HG03432 (cell line): ENCODE measurements around the gene TUBB.
"Not testable (repeated sequence)": the region's sequence is repeated elsewhere in the genome, so short reads cannot be mapped to it uniquely, and the experiment has no call there.

Experiments used
- ATAC-seq: cut with Tn5 transposase; IDR thresholded peaks from one replicate; pipeline ENCODE4 v1.9.1; 2021; ENCODE audit warnings: mild to moderate bottlenecking, moderate library complexity; ENCODE audit not compliant: unreplicated experiment

TUBB gene

DNA sequence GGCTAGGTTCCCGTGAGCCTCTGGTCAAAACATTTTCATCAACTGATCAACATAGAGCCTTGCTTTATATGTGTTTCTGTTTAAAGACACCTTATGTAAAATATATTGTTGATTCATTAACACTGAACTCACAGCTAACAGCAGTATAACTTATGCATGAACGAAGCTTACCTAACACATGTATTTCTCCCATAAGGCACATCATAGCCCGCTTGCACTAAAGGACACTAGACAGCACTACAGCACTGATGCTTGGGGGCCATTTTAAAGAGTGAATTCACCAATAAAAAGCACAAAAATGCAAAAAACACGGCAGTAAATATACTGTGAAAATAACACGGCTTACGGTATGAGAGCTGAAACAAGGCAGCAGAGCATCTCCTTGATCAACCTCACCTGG lies 18.4 kb downstream of the TUBB start:
- ATAC-seq = no peak

DNA sequence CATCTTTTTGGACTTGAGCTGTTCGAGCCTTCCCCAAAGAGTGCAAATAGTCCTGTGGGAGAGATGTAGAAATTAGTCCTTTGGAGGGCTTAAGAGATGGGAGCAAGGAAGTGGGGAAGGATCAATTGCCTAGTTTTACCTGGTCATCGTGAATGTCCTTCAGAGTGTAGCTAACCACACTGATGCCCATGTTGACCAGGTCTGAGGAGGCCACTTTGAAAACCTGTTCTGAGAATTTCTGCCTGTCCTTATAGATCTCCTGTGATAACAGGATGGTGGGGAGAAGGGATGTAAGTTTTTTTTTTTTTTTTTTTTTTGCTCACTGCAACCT lies 20.4 kb downstream of the TUBB start:
- ATAC-seq = no peak

DNA sequence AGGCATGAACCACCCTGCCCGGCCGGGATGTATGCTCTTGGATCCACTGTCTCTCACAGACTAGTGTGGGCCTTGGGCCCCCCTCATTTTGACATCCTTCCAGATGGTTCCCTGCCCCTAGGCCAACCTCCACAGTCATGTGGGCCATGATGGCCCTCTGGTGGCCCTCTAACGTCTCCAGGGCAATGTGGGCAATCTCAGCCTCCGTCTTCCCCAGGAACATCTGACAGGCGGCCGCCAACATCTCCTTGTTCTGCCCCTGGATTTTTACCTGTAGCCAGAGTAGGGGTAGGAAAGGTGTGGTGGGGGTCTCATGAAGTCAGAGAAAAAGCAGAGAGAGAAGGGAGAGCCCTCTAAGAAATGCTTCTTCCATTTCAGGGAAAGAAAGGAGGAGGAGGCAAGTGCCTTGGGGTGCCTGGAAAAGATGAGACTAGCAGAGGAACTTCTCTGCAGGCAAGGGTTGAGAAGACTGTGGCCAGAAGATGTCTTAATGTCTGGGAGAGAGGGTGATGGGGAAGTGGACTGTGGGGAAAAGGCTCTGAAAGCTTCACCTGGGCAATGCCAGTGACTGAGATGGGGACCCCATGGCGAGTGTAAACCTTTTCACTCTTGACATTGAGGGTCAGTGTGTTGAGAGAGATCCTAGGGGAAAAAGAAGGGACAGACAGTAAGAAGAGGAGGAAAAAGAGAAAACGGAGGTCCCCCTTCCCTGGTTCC lies 21.1 kb downstream of the TUBB start:
- ATAC-seq = no peak

DNA sequence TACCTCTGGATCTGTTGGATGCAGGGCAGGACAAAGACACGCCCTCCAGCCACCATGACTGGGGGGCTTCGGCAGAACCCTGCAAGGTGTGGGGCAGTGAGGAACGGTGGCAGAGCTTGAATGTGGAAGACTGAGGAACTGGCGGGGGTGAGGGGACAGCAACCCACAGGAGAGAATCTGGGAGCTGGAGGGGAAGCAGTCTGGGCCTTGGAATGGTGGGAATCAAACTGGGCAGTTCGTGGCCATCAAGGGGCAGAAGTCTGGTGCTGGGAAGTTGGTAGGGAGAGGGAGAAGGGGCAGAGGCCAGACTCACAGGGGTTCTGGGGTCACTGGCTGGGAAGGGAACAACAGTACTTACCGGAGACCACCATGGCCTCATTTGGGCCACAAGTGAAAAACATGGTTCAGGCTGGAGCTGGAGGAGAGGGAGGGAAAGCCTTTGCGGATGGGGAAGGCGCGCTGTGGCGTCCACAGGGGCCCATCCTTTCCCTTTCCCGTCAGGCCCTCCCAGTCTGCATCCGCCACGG lies 21.7 kb downstream of the TUBB start:
- peak; percentile 3 for ATAC-seq

DNA sequence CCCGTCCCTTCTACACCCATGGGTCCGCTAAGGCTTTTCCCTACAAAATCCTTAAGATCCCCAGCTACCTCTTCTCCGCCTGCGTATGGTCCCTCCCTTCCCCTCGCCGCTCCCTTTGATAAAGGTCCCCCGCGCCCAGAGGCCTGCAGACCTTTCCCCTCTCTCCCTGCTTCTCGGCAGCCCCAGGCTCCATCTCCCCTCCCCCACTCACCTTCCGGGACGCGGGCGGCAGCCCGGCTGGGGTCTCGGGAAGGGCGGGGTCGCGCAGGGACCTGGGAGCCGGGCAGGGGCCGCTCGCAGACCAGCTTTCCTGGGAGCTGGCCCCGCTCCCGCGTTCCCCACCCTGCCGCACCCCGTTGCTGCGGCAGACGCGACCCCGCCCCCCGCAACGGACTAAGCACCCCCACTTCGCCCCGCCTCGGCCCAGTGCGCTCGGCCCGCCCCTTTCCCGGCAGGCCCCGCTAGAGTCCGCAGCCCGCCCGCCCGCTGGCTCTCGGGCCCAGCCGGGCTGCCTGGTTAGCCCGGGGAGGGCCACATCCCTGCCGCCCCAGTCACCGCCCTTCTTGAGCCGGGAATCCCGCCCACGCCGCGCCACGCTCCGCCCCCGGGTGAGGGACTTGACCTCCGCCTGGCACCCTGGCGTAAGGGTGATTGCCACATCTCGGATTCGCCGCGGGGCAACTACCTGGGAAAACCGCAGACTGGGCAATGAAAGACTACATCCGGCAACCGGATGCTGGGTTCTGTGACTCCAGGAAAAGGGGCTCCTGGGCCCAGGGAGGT lies 22.4 kb downstream of the TUBB start, which contains the start of gene FLOT1:
FLOT1 (minus strand) TSS at position 372 of the 783 bp plus-strand sequence. CDS start 498 bp downstream, outside the sequence.
- ATAC-seq = peak; percentile 76

DNA sequence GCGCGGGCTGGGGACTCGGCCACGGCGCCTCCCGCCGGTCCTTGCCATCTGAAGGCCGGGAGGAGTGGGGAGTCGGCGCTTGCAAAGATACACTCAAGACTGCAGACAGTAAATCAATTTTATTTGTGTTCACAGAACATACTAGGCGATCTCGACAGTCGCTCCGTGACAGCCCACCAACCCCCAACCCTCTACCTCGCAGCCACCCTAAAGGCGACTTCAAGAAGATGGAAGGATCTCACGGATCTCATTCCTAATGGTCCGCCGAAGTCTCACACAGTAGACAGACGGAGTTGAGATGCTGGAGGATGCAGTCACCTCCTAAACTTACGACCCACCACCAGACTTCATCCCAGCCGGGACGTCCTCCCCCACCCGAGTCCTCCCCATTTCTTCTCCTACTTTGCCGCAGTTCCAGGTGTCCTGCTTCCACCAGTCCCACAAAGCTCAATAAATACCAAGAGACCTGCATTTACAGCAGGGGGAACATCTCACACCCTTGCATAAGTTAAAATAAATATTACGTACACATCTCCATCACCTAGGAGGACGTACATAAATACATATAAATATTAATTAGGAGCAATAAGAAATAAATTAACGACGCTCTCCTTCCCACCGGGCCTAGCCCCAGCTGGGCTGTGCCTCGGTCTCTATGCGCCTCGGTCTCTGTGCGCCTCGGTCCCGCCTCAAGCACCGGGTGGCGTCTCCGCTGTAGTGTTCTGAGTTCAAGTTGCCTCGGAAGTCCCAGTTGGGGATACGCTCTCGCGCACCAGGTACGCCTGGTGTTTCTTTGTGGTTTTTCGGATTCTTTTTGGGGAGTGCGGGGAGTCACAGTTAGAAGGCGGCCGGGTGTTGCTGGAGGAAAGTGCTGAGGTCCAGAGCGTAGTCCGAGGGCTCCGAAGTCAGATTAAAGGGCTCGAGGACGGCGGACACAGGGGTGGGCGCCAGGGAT lies 23.2 kb downstream of the TUBB start:
- ATAC-seq = peak; percentile 5

DNA sequence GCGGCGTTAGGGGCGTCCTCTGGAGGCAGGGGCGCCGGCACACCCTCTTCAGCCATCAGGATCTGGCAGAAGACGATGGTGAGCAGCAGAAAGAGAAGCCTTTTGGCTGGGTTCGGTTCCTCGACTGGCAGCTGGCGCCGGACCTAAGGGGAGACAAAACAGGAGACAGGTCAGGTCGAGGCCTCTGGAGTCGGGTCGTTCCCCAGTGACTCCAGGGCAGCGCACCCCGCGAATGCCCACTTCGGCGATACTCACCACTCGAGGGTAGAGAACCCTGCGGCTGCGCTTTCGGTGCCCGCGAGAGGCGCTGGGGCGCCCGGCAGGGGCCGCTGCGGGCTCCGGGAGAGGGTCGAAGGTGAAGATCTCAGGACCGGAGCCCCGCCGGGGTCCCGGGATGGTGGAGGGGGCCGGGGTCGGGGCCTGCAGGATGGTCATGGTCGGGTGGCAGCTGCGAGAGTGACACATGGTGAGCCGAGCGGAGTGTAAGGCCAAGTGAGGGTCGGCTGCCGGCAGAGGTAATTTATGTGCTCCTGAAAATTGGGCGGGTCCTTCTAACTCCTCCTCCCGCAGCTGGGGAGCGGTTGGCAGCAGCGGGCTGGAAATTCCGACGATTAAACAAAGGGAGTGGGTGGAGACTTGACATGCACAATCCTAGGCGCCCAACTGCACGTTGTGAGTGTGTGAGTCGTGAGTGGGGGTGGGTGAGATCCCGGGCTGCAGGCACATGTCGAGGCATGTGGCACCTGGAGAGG lies 24.1 kb downstream of the TUBB start, which contains the start of gene IER3:
IER3 (minus strand) TSS at position 494 of the 752 bp plus-strand sequence; CDS start at position 465, 29 bp downstream.
- peak; percentile 33 for ATAC-seq

DNA sequence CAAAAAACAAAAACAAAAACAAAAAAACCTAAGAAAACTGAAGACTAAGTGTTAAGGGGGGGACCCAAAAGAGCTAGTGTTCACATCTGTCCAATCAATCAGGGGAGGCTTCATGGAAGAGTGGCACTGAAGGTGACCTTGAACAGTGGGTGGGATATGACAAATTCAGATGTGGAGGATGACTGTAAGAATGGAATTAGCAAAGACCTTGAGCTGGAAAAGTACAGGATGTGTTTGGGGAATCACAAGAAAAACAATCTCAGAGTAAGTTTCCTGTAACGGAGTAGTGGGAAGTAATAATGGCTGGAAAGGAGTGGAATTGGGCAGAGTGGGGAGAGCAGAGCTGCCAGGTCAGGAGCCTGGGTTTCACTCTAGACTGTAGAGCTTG lies 27.1 kb downstream of the TUBB start:
- ATAC-seq = no peak

DNA sequence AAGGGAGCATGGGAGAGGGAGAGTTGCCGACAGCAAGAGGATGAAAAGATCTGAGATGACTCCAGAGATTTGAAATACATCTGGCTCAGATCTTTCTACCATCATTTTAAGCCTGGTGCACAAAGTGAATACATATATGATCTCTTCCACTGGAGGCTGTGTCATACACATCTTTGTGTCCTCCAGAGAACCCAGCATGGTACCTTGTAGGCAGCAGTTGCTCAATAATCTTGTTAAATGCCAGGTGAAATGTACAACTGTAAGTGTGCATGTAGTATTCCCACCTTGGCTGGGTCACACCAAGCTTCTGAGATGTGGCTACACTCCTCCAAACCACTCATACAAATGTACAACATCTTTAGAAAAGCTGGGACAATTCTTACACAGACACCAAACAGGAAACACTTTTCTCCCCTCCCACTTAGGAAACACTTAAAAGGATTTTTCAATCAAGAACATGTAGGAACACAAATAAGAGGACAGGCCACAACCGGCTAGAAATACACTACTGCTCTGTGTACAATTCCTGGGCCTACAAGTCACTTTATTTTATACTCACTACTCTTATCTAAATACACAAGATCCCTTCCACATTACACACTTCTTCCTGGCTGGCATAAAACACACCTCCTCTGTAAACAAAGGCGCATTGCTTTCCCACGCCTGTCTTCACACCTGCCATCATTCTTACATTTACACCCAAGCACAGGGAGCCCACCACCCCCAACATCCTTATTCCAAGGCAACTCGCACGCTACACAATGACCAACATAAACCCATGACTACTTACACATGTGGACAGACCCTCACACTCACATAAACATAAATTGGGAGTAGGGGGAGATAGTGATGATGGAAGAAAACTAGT lies 28.0 kb downstream of the TUBB start:
- no peak for ATAC-seq

DNA sequence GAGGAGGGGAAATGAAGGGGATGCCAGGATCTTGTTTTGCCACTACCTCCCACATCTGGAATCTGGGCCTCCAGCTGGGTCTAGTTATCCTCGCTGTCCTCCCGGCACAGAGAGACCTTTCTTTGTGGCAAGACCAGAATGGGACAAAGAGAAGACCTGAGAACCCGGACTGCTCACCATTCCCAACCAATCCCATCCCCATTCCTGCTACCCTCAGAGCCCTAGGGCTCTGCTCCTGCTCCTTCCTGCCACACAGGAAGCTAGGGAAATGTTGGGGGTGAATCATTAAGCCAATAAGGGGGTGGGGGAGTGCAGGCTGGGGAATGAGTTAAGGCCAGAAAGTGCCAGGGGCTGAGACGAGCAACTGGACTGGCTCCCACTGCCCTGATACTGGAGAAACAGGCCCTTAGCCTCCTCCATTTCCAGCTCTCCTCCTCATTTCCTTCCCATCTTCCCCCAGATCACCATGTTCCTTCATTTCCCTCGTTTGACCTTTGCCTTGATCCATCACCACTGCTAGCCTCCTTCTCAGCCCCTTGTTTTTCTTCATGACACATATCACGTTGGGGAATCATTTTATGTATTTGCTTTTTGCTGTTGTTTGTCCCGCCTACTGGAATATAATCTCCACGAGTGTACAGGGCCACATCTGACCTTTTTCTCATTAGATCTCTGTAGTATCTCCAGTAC lies 28.8 kb downstream of the TUBB start:
- ATAC-seq = no peak

DNA sequence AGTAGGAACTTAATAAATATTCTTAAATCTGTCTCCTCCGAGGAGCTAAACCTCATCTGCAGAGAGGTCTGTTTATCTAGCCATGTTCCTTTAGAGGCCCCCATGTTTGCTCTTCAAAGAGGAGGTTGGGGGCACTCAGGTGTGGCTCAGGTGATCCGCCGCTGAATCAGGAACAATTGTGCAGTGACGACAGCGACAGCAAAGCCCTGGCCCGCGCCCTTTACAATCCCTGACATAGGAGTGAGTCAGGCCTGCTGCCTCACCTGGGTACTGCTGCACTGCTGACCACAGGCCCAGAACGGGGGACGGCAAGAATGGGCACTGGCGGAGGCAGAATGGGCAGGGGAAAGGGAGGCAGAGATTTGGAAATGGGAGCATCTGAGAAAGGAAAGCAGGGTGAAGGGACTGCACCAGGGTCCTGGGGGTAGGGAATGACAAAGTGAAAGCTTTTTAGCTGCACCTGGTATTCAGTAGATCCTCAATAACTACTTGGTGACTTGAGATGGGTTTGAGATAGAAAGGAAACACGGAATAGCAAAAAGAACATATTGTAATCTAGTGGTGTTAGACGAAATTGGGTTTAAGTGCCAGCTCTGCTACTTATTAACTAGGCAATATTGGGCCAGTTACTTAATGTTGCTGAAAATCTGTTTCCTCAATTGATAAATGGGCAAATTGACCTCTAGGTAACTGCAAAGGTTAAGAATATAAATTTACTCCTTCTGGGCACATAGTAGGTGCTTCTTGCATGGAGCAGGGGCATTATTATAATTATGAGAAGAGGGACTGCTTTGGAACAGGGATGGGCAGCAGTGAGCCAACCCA lies 29.6 kb downstream of the TUBB start:
- ATAC-seq = no peak

DNA sequence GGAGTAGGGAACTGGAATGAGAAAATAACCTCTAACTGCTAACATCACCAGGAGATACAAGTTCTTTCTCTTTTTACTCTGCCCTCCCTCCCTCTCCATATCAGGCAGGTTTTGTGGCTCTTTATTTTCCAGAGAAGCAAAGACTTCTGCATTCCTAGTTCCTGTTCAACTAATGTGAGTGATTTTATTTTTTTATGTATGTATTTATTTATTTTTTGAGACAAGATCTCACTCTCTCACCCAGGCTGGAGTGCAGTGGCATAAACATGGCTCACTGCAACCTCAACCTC lies 30.2 kb downstream of the TUBB start:
- no peak for ATAC-seq

DNA sequence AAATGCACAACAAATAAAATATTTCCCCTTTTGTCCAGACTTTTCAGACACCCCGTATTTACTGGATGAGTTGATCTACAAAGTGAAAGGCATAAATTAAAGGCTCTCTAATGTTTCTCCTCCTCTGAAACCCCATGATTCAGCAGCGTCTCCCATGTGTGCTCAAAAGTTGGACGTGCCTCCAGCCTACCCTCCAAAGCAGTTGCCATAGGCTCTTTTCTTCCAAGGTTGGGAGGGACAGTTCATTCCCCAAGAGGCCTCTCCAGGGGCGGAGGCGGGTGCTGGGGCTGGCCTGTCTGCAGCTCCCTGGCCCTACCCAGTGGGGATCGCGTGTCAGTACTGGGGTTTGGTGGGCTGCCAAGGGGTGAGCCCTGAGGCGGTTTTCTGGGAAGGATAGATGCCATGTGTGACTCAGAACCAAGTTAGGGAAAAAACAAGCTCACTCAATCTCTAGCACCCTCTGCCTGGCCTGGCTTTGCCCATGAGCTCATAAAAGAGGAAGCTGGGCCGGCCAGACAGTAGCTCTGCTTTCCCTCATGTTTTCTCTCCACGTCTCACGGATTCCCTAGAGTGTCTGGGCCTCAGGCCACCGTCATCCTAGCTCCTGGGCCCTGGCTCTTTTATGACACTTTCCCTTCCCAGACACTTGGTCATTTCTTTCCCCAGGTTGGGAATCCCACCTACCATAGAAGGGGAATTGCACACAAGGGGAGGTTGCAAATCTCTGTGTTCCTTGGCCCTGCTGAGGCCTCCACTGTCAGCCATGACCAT lies 32.2 kb downstream of the TUBB start:
- ATAC-seq = no peak

DNA sequence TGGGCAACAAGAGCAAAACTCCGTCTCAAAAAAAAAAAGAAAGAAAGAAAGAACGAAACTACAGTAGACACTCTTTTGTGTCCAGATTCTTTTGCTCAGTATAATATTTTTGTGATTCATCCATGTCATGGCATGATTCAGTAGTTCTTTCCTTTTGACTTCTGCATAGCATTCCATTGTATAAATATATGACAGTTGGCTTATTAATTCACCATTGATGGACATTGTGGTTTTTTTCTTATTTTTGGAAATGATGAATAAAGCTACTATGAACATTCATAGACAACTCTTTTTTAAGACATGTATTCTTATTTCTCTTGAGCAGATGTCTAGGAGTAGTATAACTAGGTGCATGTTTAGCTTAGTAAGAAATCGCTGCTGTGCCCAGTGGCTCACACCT lies 34.5 kb downstream of the TUBB start:
- ATAC-seq = no peak

DNA sequence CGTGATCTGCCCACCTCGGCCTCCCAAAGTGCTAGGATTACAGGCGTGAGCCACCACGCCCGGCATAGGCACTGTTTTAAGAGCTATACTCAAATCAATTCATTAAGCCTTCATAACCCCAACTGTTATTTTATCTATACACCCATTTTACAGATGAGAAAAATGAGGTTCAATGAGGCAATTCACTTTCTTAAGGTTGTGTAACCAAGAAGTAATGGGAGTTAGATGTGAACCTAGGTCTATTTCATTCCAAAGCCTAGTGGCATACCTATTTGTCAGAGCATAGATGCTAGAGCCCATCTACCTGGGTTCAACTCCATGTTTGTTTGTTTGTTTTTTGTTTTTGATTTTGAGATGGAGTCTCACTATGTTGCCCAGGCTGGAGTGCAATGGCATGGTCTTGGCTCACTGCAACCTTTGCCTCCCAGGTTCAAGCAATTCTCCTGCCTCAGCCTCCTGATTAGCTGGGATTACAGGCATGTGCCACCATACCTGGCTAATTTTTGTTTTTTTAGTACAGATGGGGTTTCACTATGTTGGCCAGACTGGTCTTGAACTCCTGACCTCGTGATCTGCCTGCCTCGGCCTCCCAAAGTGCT lies 36.4 kb downstream of the TUBB start:
- ATAC-seq = not testable (repeated sequence)

DNA sequence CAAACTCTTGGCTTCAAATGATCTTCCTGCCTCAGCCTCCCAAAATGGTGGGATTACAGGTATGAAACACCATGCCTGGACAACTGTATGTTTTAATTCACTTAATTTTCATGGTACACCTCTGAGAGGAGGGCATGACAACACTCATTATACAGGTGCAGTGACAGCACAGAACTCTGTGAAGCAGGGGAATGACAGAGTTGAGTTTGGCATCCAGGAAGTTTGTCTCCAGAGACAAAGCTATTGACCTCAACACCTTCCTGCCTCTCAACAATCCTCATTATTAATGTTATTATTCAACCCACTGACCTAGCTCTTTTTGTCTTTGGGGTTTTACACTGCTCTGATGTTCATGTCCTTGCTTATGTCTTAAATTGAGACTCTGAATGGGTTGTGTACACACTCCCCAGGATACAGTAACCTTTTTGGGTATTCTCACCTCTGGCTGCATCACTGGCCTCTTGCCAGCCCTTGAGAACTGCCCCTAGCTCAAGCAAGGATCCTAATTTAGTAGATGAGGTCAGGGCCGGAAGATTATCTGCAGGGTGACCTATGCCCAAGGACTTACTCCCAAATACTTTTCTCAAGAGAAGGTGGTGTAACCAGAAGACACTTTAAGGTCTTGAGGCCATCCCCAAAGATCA lies 37.2 kb downstream of the TUBB start:
- no peak for ATAC-seq
